IMR-90 (cell line): ENCODE measurements around the gene PTPRG. TPM values are rescaled to one million over a fixed set of nuclear protein-coding genes. Genes with fewer than 3 reads are reported as not detected.
A peak's percentile ranks its signal among the peaks of the same experiment; 100 is the strongest.

Experiments
- ATAC-seq: fragments of 200-7000 bp; cut with Tn5 transposase; 2 replicates; pipeline ENCODE4 v1.9.1; 2020; ENCODE audit warnings: low read depth, mild to moderate bottlenecking, moderate library complexity
- BruUV-seq: library from RNA; stranded (reverse); fragments of 400-500 nt; replicated peaks from 2 replicates; lab custom pipeline; 2021; lab: Mats Ljungman, UMichigan
- CTCF ChIA-PET: fragments of 300-600 bp; formaldehyde crosslinking; extraction: SDS; loops from one replicate; lab custom pipeline; 2021; ENCODE audit warnings: antibody characterized with exemption; lab: Yijun Ruan, JAX
- POLR2A ChIA-PET: fragments of 300-600 bp; sonication (Branson Sonifier 250); formaldehyde crosslinking; loops from one replicate; lab custom pipeline; 2022; ENCODE audit warnings: antibody characterized with exemption; ENCODE audit not compliant: unreplicated experiment; lab: Charles Lee
- DNase-seq: peaks from one replicate; pipeline ENCODE4 v3.0.0; 2013
- H2AFZ ChIP-seq: replicated peaks from 2 replicates; pipeline ENCODE3; 2013; ENCODE audit warnings: low read length, mild to moderate bottlenecking; ENCODE audit not compliant: poor library complexity
- H2AK5ac ChIP-seq: 2 replicates; pipeline ENCODE4 v1.6.1; 2013; ENCODE audit warnings: low read depth, low read length, inconsistent platforms
- H2AK9ac ChIP-seq: replicated peaks from 2 replicates; pipeline ENCODE3; 2013; ENCODE audit warnings: mild to moderate bottlenecking, low read depth, low read length, moderate library complexity; ENCODE audit not compliant: poor library complexity
- H2BK120ac ChIP-seq: 2 replicates; pipeline ENCODE4 v1.6.1; 2013; ENCODE audit warnings: low read depth, low read length, inconsistent platforms
- H2BK15ac ChIP-seq: 3 replicates; pipeline ENCODE4 v1.6.1; 2013; ENCODE audit warnings: low read depth, low read length, inconsistent platforms
- H2BK20ac ChIP-seq: 2 replicates; pipeline ENCODE4 v1.6.1; 2013; ENCODE audit warnings: low read depth, mild to moderate bottlenecking, inconsistent platforms, low read length, moderate library complexity
- H2BK5ac ChIP-seq: 2 replicates; pipeline ENCODE4 v1.6.1; 2013; ENCODE audit warnings: mild to moderate bottlenecking, low read depth, low read length, inconsistent platforms; ENCODE audit not compliant: poor library complexity, severe bottlenecking
- H3K14ac ChIP-seq: replicated peaks from 2 replicates; pipeline ENCODE4 v1.6.1; 2013; ENCODE audit warnings: low read depth, low read length, inconsistent platforms
- H3K18ac ChIP-seq: 2 replicates; pipeline ENCODE4 v1.6.1; 2013; ENCODE audit warnings: low read depth, low read length, control low read depth
- H3K23ac ChIP-seq: 2 replicates; pipeline ENCODE4 v1.6.1; 2013; ENCODE audit warnings: low read depth, low read length, inconsistent platforms
- H3K27ac ChIP-seq: 2 replicates; pipeline ENCODE4 v1.5.1; 2013; ENCODE audit warnings: mild to moderate bottlenecking, control low read depth, low read length; ENCODE audit not compliant: insufficient read depth
- H3K27me3 ChIP-seq: 2 replicates; pipeline ENCODE4 v1.6.1; 2013; ENCODE audit warnings: low read length; ENCODE audit not compliant: control insufficient read depth, insufficient read depth
- H3K36me3 ChIP-seq: 2 replicates; pipeline ENCODE4 v1.6.1; 2013; ENCODE audit warnings: low read length, mixed read lengths; ENCODE audit not compliant: control insufficient read depth, insufficient read depth
- H3K4ac ChIP-seq: 2 replicates; pipeline ENCODE4 v1.6.1; 2013; ENCODE audit warnings: low read depth, low read length, inconsistent platforms
- H3K4me1 ChIP-seq: 2 replicates; pipeline ENCODE4 v1.6.1; 2013; ENCODE audit warnings: low read length, mixed read lengths; ENCODE audit not compliant: control insufficient read depth, insufficient read depth
- H3K4me2 ChIP-seq: 2 replicates; pipeline ENCODE4 v1.6.1; 2013; ENCODE audit warnings: low read depth, mild to moderate bottlenecking, control low read depth, low read length, moderate library complexity
- H3K4me3 ChIP-seq: 2 replicates; pipeline ENCODE4 v1.5.1; 2013; ENCODE audit warnings: low read depth, mild to moderate bottlenecking, control low read depth, low read length, moderate library complexity; ENCODE audit not compliant: insufficient read depth
- H3K56ac ChIP-seq: 2 replicates; pipeline ENCODE4 v1.6.1; 2013; ENCODE audit warnings: low read length, inconsistent platforms; ENCODE audit not compliant: insufficient read depth; ENCODE audit errors: extremely low read depth
- H3K79me1 ChIP-seq, 2 experiments: 2 replicates each; pipeline ENCODE4 v1.6.1; 2013; ENCODE audit warnings: low read length in 2 of 2, inconsistent platforms in 1 of 2, low read depth in 1 of 2
- H3K9ac ChIP-seq: 2 replicates; pipeline ENCODE4 v1.6.1; 2013; ENCODE audit warnings: low read depth, low read length, control low read depth
- H3K9me1 ChIP-seq: 2 replicates; pipeline ENCODE4 v1.6.1; 2013; ENCODE audit warnings: low read length, inconsistent platforms; ENCODE audit not compliant: insufficient read depth
- H3K9me3 ChIP-seq: 2 replicates; pipeline ENCODE4 v1.6.1; 2013; ENCODE audit warnings: low read length; ENCODE audit not compliant: control insufficient read depth, insufficient read depth
- H4K20me1 ChIP-seq: 2 replicates; pipeline ENCODE4 v1.6.1; 2013; ENCODE audit warnings: low read length, inconsistent platforms; ENCODE audit not compliant: insufficient read depth
- H4K5ac ChIP-seq: 2 replicates; pipeline ENCODE4 v1.6.1; 2013; ENCODE audit warnings: mild to moderate bottlenecking, low read depth, low read length, control low read depth
- H4K8ac ChIP-seq, 2 experiments: 2 replicates each; pipeline ENCODE4 v1.6.1; 2013; ENCODE audit warnings: low read depth in 2 of 2, low read length in 2 of 2, control low read depth in 1 of 2, inconsistent platforms in 1 of 2
- H4K91ac ChIP-seq: 2 replicates; pipeline ENCODE4 v1.6.1; 2013; ENCODE audit warnings: low read depth, low read length, inconsistent platforms; ENCODE audit not compliant: insufficient read depth
- BHLHE40 ChIP-seq: fragments of 150-350 bp; IDR thresholded peaks from 2 replicates; pipeline ENCODE4 v1.6.1; 2016; ENCODE audit warnings: mild to moderate bottlenecking, low read depth, low read length
- CTCF ChIP-seq: conservative IDR thresholded peaks from 2 replicates; pipeline ENCODE4 v1.5.1; 2012; ENCODE audit warnings: mild to moderate bottlenecking, low read depth, low read length, improper control_type of control experiment
- FOS ChIP-seq: fragments of 150-350 bp; IDR thresholded peaks from 2 replicates; pipeline ENCODE4 v1.6.1; 2016; ENCODE audit warnings: low read depth, low read length
- MAZ ChIP-seq: IDR thresholded peaks from 2 replicates; pipeline ENCODE4 v1.6.1; 2012; ENCODE audit warnings: low read depth, mild to moderate bottlenecking, low read length, improper control_type of control experiment, moderate library complexity, borderline replicate concordance
- MXI1 ChIP-seq: IDR thresholded peaks from 2 replicates; pipeline ENCODE4 v1.6.1; 2012; ENCODE audit warnings: low read depth, mild to moderate bottlenecking, low read length, moderate library complexity, borderline replicate concordance
- RCOR1 ChIP-seq: IDR thresholded peaks from 2 replicates; pipeline ENCODE4 v1.6.1; 2012; ENCODE audit warnings: mild to moderate bottlenecking, low read length, improper control_type of control experiment; ENCODE audit not compliant: insufficient replicate concordance
- WGBS, 2 experiments: methylation state at CpG; one replicate each; pipeline versions ENCODE4 v1.1.5 to v1.1.7; 2013; ENCODE audit warnings: missing lambda C conversion rate in 2 of 2; ENCODE audit not compliant: insufficient read length in 1 of 2; ENCODE audit errors: extremely low coverage in 2 of 2; 5-methylcytosine and 5-hydroxymethylcytosine counted together
- dilution Hi-C: fragments of 300-500 bp; cut with HindIII; formaldehyde crosslinking; loops from one replicate; pipeline ENCODE4 v1.14.3; 2018; ENCODE audit warnings: low sequenced_read_pairs; ENCODE audit not compliant: unreplicated experiment
- in situ Hi-C: fragments of 300-500 bp; cut with MboI; formaldehyde crosslinking; loops from 3 replicates; pipeline ENCODE4 v1.14.3; 2019; ENCODE audit warnings: low sequenced_read_pairs, inconsistent platforms, mixed read lengths
- intact Hi-C: fragments of 100-400 bp; cut with micrococcal nuclease; formaldehyde crosslinking; loops from 2 replicates; pipeline ENCODE4 v1.10.0; 2022
- polyA plus RNA-seq, 3 experiments: library from polyadenylated mRNA; depleted of rRNA; stranded (reverse); fragments of >200 nt; gene quantifications; 2 replicates each; pipeline ENCODE4 v1.2.3, GENCODE V29; 2012; ENCODE audit warnings: low replicate concordance in 1 of 3
- total RNA-seq: library from RNA; depleted of rRNA; stranded (reverse); fragments of >200 nt; gene quantifications from 2 replicates; pipeline ENCODE4 v1.2.3, GENCODE V29; 2012
- TF ChIP-seq, protein P1 (sequence below): fragments of 150-350 bp; IDR thresholded peaks from 2 replicates; pipeline ENCODE4 v1.6.1; 2016; ENCODE audit warnings: low read depth, mild to moderate bottlenecking, low read length, moderate library complexity, borderline replicate concordance

The PTPRG gene
- total and polyA plus RNA-seq, 2 of the 4 experiments (the other 2 are of a cell fraction), result 7.7 to 31.0 TPM

GRCh38 chr3:61875046-61875844, 313.9 kb downstream of the PTPRG start:
- DNase-seq, result peak; percentile 62

More at GRCh38 chr3:61875046-61875844, 313.9 kb downstream of the PTPRG start:
- Histone ChIP-seq H2AK5ac (peak overlapping the region; percentile 78), H3K23ac (peak overlapping the region; percentile 71), H3K4ac (peak overlapping the region; percentile 73), H3K27me3 (no peaks in the 10 kb centered on the region), H2AK9ac (no peak overlapping the region), H3K4me3 (no peak overlapping the region), H2BK15ac (peak overlapping the region; percentile 86; the same call in 2 of the 3 replicates), H2AFZ (no peak overlapping the region), H3K14ac (peak overlapping the region; percentile 86), H3K79me1 (peaks cover 22 to 60% of the 10 kb centered on the region in 2 experiments), H3K27ac (peak overlapping the region; percentile 65), H3K9ac (peak overlapping the region; percentile 12; the same call in 1 of the 2 replicates), H3K4me2 (peak overlapping the region; percentile 68), H2BK5ac (peak overlapping the region; percentile 88), H3K18ac (peak overlapping the region; percentile 90), H4K8ac (peak overlapping the region; percentile 7 to 69; a peak in 2 of 4 replicates), H4K91ac (peak overlapping the region; percentile 60; the same call in 1 of the 2 replicates), H2BK20ac (peak overlapping the region; percentile 89; the same call in 1 of the 2 replicates), H3K36me3 (no peaks in the 10 kb centered on the region), H2BK120ac (peak overlapping the region; percentile 83), H3K9me1 (peaks cover 6% of the 10 kb centered on the region; the same call in 1 of the 2 replicates), H3K56ac (peak overlapping the region; percentile 55; the same call in 1 of the 2 replicates), H4K5ac (peak overlapping the region; percentile 91), H3K4me1 (peaks cover 21% of the 10 kb centered on the region), H3K9me3 (no peaks in the 10 kb centered on the region), H4K20me1 (peaks cover 11% of the 10 kb centered on the region; the same call in 1 of the 2 replicates)
- intact Hi-C loops (loop anchor here (5.0 kb wide), 1 partner anchor 313 kb away; the partner anchor contains the start of gene PTPRG), dilution Hi-C loops (no loop called here), in situ Hi-C loops (no loop called here)
- TF ChIP-seq, protein P1, sequence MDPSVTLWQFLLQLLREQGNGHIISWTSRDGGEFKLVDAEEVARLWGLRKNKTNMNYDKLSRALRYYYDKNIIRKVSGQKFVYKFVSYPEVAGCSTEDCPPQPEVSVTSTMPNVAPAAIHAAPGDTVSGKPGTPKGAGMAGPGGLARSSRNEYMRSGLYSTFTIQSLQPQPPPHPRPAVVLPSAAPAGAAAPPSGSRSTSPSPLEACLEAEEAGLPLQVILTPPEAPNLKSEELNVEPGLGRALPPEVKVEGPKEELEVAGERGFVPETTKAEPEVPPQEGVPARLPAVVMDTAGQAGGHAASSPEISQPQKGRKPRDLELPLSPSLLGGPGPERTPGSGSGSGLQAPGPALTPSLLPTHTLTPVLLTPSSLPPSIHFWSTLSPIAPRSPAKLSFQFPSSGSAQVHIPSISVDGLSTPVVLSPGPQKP, result no peak
- TF ChIP-seq RCOR1 (no peak), BHLHE40 (no peak), MAZ (no peak), CTCF (no peak), MXI1 (no peak), FOS (no peak)
- peak; percentile 92 for ATAC-seq
- WGBS, 2 experiments, result no CpG with 5 or more reads among the region's 11 CpGs
- no TSS peak for BruUV-seq
- ChIA-PET CTCF (interaction anchor here (0.9 kb wide), 1 partner anchor 17 kb away, joined by 4 read pairs; no protein-coding TSS in a partner anchor), POLR2A (no interaction called here)
